Ectodermal cell (in vitro differentiated cells): ENCODE measurements around the gene CAPN1.
"Not testable (repeated sequence)": the region's sequence is repeated elsewhere in the genome, so short reads cannot be mapped to it uniquely, and the experiment has no call there.

ENCODE experiments used
- H3K27ac ChIP-seq: 2 replicates; pipeline ENCODE4 v1.7.0; 2013; ENCODE audit warnings: mild to moderate bottlenecking, low read depth, low read length; ENCODE audit not compliant: insufficient read depth, poor library complexity, severe bottlenecking
- H3K27me3 ChIP-seq: 2 replicates; pipeline ENCODE4 v1.7.0; 2013; ENCODE audit warnings: mild to moderate bottlenecking, low read length; ENCODE audit not compliant: insufficient read depth, control insufficient read depth, poor library complexity, severe bottlenecking
- H3K36me3 ChIP-seq: one replicate; pipeline ENCODE4 v1.7.0; 2013; ENCODE audit warnings: low read length; ENCODE audit not compliant: control insufficient read depth, insufficient read depth
- H3K4me1 ChIP-seq: one replicate; pipeline ENCODE4 v1.7.0; 2013; ENCODE audit warnings: low read length; ENCODE audit not compliant: control insufficient read depth, insufficient read depth
- H3K4me3 ChIP-seq: 2 replicates; pipeline ENCODE4 v1.7.0; 2013; ENCODE audit warnings: low read depth, low read length, control low read depth; ENCODE audit not compliant: insufficient read depth
- H3K9me3 ChIP-seq: 2 replicates; pipeline ENCODE4 v1.7.0; 2013; ENCODE audit warnings: mild to moderate bottlenecking, low read length, moderate library complexity; ENCODE audit not compliant: control insufficient read depth
- WGBS, 2 experiments: methylation state at CpG; one replicate each; pipeline ENCODE4 v1.1.7; 2013; ENCODE audit warnings: missing lambda C conversion rate in 2 of 2; 5-methylcytosine and 5-hydroxymethylcytosine counted together

Gene CAPN1

DNA sequence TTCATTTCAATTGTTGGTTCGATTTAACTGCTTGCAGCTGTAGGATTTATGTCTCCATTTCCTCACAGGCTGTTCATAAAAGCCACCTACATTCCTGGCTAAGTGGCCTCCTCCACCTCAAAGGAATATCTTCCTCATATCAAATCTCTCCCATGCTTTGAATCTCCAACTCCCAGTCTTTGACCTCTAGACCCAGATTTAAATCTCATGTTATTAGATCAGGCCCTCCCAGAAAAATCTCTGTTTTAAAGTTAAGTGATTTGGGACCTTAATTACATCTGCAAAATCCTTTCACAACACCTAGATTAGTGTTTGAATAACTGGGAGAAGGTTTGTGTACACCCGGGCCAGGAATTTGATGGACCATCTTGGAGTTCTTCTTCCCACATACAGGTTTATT lies 46.2 kb downstream of the CAPN1 start:
- no peaks in the 10 kb centered on the region for H3K9me3 ChIP-seq
- peaks cover 13% of the 10 kb centered on the region for H3K27me3 ChIP-seq
- H3K27ac ChIP-seq, result no peak overlapping the region
- H3K36me3 ChIP-seq, result no peaks in the 10 kb centered on the region
- no peak overlapping the region for H3K4me3 ChIP-seq
- 94 to 99% methylated on average over 2 of the region's 2 CpGs for WGBS, 2 experiments
- no peaks in the 10 kb centered on the region for H3K4me1 ChIP-seq

DNA sequence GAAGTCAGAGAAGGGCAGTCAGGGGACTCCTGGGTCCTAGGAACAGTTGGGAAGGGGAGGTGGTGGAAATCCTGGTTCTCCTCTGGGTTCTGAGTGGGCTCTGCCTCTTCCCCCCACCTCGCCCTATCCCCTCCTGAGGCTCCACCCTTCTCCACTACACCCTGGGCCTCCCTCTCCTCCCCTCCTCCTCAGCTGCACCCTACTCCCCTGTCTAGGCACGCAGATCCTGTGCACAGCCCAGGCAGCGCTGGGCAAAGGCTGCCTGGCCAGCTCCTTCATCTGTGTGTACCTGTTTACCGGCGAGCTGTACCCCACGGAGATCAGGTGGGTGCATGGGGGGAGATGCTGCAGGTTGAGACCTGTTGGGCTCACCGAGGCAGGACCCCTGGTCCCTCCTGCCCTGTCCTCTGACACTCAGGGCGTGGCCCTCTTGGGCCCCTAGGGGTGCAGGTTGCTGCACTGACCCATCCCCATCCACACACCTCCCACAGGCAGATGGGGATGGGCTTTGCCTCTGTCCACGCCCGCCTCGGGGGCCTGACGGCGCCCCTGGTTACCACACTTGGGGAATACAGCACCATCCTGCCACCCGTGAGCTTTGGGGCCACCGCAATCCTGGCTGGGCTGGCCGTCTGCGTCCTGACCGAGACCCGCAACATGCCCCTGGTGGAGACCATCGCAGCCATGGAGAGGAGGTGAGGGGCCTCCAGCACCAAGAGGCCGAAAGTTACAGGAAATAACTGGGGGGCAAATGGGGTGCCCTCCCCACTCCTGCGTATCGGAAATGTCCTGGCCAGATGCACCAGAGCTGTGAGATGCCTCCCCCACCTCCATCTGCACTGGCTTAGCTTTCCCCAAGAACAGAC lies 54.7 kb downstream of the CAPN1 start:
- Histone ChIP-seq H3K27ac (no peak overlapping the region), H3K27me3 (no peaks in the 10 kb centered on the region), H3K4me1 (peaks cover 3% of the 10 kb centered on the region), H3K36me3 (no peaks in the 10 kb centered on the region), H3K9me3 (no peaks in the 10 kb centered on the region), H3K4me3 (no peak overlapping the region)
- WGBS, 2 experiments, result 87 to 88% methylated on average over 23 of the region's 23 CpGs

DNA sequence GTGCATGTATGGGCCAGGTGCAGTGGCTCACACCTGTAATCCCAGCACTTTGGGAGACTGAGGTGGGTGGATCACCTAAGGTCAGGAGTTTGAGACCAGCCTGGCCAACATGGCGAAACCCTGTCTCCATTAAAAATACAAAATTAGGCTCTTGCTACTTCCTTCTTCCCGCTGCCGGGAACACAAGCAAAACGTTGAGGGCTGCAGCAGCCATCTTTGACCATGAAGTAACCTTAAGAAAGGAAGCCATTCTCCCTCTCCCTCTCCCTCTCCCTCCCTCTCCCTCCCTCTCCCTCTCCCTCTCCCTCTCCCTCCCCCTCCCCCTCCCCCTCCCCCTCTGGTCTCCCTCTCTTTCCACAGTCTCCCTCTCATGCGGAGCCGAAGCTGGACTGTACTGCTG lies 56.6 kb downstream of the CAPN1 start:
- H3K27ac ChIP-seq, H3K4me1 ChIP-seq, H3K9me3 ChIP-seq, H3K27me3 ChIP-seq, H3K36me3 ChIP-seq, H3K4me3 ChIP-seq: not testable (repeated sequence)
- 69% methylated on average over 4 of the region's 6 CpGs for WGBS, 2 experiments

DNA sequence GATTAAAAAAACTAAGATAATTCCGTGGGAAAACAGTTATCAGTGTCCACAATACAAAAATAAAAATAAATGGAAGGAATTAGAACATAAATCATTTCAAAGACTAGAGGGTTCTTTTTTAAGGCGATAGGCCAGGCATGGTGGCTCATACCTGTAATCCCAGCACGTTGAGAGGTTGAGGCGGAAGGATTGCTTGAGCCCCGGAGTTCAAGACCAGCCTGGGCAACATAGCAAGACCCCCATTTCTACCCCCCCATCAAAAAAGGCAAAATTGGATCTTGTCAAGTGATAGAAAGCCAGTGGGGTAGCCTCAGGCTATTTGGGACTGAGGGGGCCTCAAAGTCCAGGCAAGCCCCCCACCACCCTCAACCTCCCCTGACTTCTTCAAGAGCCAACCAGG lies 59.4 kb downstream of the CAPN1 start:
- H3K4me3 ChIP-seq, result no peak overlapping the region
- H3K27ac ChIP-seq, result no peak overlapping the region
- H3K4me1 ChIP-seq, result peaks cover 3% of the 10 kb centered on the region
- H3K9me3 ChIP-seq, result no peaks in the 10 kb centered on the region
- WGBS, 2 experiments, result 68 to 71% methylated on average over 4 of the region's 5 CpGs
- H3K36me3 ChIP-seq, result no peaks in the 10 kb centered on the region
- no peaks in the 10 kb centered on the region for H3K27me3 ChIP-seq

DNA sequence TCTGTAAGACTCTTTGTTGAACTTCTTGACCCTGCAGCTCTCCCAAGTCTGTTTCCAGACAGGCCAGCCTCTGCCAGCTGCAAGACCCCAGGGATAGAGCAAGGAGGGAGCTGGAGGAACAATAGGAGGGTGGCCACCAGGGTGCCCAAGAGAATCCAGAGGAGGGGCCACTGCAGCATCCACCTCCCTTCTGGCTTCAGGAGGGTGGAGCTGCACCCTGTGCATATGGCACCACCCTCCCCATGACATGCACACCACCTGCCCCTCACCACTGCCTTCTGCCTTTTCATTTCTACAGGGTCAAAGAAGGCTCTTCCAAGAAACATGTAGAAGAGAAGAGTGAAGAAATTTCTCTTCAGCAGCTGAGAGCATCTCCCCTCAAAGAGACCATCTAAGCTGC lies 60.0 kb downstream of the CAPN1 start:
- Histone ChIP-seq H3K27me3 (no peaks in the 10 kb centered on the region), H3K9me3 (no peaks in the 10 kb centered on the region), H3K27ac (no peak overlapping the region), H3K4me3 (no peak overlapping the region), H3K36me3 (no peaks in the 10 kb centered on the region), H3K4me1 (peaks cover 2% of the 10 kb centered on the region)

DNA sequence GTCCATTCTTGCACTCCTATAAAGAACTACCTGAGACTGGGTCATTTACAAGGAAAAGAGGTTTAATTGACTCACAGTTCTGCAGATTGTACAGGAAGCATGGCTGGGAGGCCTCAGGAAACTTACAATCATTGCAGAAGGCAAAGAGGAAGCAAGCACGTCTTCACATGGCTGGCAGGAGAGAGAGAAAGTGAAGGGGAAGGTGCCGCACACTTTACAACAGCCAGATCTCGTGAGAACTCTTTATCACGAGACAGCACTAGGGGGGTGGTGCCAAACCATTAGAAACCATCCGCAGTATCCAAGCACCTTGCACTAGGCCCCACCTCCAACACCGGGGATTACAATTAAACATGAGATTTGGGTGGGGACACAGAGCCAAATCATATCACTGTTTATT lies 60.7 kb downstream of the CAPN1 start:
- 94% methylated on average over 6 of the region's 6 CpGs for WGBS, 2 experiments
- H3K4me1 ChIP-seq, result no peaks in the 10 kb centered on the region
- H3K4me3 ChIP-seq, result no peak overlapping the region

DNA sequence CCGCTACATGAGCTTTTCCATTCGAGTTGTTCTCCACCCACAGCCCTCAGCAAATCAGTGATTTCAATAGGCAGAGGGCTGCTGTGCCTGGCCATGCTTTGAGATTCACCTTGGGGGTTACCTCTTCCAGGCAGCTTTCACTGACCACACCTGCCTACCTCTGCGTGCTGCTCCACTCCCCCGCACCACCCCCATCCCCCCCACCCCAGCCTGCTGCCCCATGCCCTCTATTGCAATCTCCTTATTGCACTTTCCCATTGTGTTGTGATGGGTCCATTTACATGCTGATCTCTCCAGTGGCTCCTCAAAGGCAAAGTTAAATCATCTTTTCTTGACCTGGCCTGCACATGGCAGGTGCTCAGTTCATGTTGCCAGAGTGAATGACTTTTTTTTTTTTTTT lies 62.1 kb downstream of the CAPN1 start:
- 38 to 43% methylated on average over 4 of the region's 4 CpGs for WGBS, 2 experiments
- H3K4me3 ChIP-seq, result no peak overlapping the region
- no peak overlapping the region for H3K27ac ChIP-seq
- H3K9me3 ChIP-seq, result no peaks in the 10 kb centered on the region
- H3K4me1 ChIP-seq, result no peaks in the 10 kb centered on the region
- H3K36me3 ChIP-seq, result no peaks in the 10 kb centered on the region
- H3K27me3 ChIP-seq, result no peaks in the 10 kb centered on the region

More for the DNA sequence above, 60.7 kb downstream of the CAPN1 start:
- no peaks in the 10 kb centered on the region for H3K36me3 ChIP-seq
- no peaks in the 10 kb centered on the region for H3K9me3 ChIP-seq
- no peaks in the 10 kb centered on the region for H3K27me3 ChIP-seq
- H3K27ac ChIP-seq, result no peak overlapping the region

DNA sequence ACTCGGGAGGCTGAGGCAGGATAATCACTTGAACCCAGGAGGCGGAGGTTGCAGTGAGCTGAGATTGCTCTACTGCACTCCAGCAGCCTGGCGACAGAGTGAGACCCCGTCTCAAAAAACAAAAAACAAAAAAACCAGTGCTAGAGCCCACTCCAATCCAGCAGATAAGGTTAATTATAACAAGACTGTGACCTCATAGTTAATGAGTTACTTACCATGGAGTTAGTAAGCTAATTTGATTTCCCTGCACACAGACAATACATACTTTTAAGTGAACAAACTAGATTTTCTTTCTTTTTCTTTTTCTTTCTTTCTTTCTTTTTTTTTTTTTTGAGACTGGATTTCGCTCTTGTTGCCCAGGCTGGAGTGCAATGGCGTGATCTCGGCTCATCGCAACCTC lies 63.3 kb downstream of the CAPN1 start:
- H3K4me3 ChIP-seq, H3K27me3 ChIP-seq, H3K36me3 ChIP-seq, H3K27ac ChIP-seq, H3K9me3 ChIP-seq, H3K4me1 ChIP-seq: not testable (repeated sequence)
- WGBS, 2 experiments, result 93% methylated on average over 4 to 5 of the region's 8 CpGs

DNA sequence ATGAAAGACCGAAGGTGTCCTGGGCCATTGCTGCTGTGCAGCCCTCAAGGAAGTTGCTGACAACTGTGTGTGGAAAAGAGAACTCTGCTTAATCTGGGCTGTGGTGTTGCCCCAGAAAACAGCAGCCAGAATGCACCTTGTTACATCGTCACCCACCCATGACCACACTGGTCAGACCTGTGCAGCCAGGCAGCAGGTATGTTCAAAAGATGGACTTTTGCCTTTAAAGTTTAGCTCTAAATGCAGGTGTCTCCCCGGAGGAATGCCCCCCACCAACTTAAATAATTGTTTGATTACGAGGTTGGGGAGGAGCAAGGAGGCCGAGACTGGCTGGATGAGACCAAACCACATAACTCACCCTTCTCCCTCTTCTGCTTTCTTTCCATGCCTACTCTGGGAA lies 64.8 kb downstream of the CAPN1 start:
- H3K27ac ChIP-seq, result no peak overlapping the region
- H3K4me3 ChIP-seq, result no peak overlapping the region
- 85 to 88% methylated on average over 4 to 5 of the region's 5 CpGs for WGBS, 2 experiments

DNA sequence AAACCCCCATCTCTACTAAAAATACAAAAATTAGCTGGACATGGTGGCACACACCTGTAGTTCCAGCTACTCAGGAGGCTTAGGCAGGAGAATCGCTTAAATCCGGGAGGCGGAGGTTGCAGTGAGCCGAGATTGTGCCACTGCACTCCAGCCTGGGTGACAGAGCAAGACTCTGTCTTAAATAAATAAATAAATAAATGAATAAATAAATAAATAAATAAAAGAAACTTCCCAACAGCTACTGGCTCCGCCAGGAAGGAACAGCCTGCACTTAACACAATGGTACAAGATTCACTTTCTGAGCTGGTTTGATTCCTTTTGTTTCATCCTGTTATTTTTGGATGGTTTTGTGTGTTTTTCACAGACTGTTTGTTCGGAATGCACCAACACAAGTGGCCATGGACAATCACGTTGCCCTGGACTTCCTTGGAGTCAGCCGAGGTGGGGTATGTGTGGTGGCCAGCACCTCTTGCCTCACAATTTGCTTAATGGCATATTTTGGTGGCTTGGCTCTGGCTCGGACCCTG lies 66.5 kb downstream of the CAPN1 start:
- H3K36me3 ChIP-seq, H3K9me3 ChIP-seq, H3K27ac ChIP-seq, H3K27me3 ChIP-seq, H3K4me3 ChIP-seq, H3K4me1 ChIP-seq: not testable (repeated sequence)
- 81 to 84% methylated on average over 9 of the region's 9 CpGs for WGBS, 2 experiments

More for the DNA sequence above, 64.8 kb downstream of the CAPN1 start:
- H3K4me1 ChIP-seq, result no peaks in the 10 kb centered on the region
- no peaks in the 10 kb centered on the region for H3K9me3 ChIP-seq
- H3K27me3 ChIP-seq, result no peaks in the 10 kb centered on the region
- no peaks in the 10 kb centered on the region for H3K36me3 ChIP-seq
